GM19463 (cell line): ENCODE data around the gene GRID1.

Experiments
- ATAC-seq: cut with Tn5 transposase; IDR thresholded peaks from one replicate; pipeline ENCODE4 v1.9.1; 2021; ENCODE audit warnings: mild to moderate bottlenecking, moderate library complexity; ENCODE audit not compliant: unreplicated experiment

The GRID1 gene

DNA sequence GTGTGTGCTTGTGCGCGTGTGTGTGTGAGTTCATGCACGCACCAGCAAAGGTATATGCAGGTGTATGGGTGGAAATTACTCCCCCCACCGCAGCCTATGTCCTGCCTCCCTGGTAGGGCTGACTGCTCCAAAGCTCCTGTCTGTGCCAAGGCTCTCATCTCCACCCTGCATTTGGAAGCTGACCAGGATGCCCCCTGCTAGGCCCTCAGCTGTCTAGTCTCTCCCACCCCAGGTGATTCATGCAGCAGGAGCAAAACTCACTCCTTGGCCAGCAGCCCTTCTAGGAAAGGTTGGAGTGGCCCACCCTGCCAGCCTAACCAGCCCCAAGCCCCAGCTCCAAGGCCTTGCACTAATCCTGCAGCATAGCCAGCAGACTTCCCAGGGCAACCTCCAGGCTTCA lies 148.4 kb downstream of the GRID1 start:
- ATAC-seq, result no peak

DNA sequence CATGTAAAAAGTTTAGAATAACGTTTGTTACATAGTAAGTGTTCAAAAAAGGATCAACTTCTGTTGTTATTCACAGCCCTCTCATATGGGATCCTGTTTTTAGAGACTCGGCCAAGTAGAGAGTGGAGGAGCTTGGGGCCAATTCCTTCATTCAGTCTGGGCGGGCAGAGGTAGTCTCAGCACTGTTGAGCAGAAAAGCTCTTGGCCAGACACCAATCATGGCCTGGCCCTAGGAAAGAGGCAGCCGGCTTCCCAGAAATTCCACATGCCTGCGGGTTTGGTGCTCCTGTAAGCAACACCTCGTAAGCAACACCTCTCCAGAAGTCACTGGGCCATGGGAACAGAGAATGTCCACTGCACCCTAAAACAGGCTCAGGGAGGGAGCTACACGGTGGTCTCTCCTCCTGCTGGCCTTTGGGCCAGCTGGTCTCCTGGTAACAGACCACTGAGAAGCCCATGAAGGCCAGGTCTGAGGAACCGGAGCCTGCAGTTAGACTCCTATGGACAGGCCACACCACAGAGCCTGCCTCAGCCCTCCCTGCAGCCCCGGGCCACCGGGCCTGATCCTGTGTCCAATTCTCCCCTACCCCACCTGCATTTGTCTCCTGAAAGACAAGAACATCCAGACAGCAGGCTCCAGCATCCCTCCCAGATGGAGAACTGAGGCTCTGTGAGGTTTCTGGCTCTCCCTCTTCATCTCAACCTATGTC lies 149.1 kb downstream of the GRID1 start:
- ATAC-seq, result no peak

GRCh38 chr10:86216886-86217285 lies 149.7 kb downstream of the GRID1 start:
- no peak for ATAC-seq

GRCh38 chr10:86215712-86216111 lies 150.9 kb downstream of the GRID1 start:
- no peak for ATAC-seq

DNA sequence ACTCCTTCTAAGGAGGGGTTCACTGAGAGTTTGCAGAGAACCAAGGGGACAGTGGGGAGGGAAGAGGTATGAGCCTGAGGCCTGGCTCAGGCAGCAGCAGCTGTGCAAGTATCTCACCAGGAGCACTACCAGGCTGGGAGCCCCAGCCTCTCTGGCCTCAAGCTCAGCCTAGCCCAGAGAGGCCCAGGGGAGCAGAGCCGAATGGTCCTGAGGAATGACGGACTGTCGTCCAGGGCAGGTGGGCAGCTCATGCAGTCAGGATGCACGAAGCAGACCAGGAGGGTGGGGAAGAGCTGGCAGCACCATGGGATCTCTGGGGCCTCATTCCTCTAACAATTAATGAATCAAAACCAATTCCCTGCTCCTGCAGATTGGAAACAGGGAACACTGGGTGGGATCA lies 151.5 kb downstream of the GRID1 start:
- no peak for ATAC-seq

DNA sequence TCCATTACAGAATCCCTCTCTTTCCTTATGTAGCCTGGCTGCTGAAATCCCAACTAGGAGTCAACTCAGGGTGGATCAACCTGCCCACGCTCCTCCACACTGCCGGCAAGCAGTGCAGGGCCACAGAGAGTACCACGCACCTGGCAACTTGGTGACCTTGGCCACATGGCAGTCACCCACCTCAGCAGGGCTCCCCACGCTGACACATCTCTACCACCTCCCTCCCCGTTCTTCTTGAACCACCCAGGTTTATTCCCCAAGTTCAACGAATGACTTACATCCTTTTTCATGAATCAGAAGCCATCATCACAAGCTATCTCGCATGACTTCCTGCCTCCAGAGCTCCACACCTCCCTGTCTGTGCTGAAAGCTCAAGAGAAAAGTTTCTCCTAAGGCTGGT lies 153.4 kb downstream of the GRID1 start:
- no peak for ATAC-seq

DNA sequence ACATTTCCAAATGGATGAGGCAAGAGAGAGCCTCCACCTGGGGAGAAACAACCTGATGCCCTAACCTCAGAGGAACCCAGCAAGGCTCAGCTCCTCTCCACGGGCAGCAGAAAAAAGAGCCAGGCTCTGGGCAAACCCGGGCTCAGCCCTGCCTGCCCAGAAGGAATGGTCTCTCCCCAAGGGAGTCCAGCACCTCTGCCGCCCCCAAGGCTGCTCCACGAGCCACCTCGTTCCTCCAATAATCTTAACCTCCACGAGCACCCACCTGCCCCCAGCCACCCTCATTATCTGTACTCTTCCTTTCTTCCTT lies 154.2 kb downstream of the GRID1 start:
- no peak for ATAC-seq

DNA sequence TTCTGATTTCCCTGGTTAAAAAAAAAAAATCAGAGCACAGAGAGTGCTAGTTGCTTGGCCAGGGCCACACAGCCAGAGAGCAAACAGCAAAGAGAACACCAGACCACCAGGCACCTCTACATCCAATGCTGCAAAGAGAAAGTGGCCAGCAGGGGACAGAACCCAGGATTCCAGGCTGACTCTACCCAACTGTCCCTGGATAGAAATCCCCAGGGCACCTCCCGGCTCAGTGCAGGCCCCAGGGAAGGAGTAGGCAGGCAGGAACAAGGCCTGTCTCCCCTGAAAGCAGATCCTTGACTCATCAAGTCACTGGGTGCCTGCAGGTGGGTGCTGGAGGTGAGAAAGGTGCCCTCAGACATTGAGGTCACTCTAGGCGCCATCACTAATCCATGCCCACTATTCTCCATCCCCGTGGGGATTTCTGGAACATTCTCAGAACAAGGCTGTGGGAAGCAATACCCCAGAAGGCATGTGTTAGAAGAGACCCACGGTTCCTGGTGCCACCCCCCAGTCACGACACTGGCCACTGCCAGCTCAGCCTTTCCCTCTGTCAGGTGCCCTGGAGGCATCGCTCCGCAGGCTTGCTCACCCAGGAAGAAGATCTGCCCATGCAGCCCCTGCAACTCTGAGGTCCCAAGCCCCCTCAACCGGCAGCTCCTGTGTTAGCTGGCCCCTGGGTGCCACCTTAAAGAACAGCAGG lies 154.8 kb downstream of the GRID1 start:
- no peak for ATAC-seq

- no peak for ATAC-seq
Measured at GRCh38 chr10:86210416-86210815, 156.2 kb downstream of the GRID1 start.

- no peak for ATAC-seq
Measured at GRCh38 chr10:86209726-86210125, 156.9 kb downstream of the GRID1 start.

GRCh38 chr10:86207226-86207625 lies 159.4 kb downstream of the GRID1 start:
- no peak for ATAC-seq

DNA sequence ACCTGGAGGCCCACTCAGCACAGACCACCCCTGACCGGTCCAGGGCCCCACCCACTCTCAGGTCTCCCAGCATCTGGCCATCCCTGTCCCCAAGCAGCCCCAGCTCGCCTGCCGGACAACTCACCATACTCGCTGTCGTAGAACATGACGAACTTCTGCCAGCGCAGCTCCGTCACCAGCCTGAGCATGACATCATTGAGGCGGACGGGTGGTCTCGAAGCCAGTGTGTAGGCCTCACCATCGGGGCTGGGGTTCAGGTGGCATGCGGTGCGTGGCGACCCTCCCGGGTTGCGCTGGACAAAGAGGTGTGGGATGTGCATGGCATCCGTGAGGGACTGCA lies 160.4 kb downstream of the GRID1 start:
- ATAC-seq, result no peak

GRCh38 chr10:86205306-86206239 lies 161.0 kb downstream of the GRID1 start:
- no peak for ATAC-seq

DNA sequence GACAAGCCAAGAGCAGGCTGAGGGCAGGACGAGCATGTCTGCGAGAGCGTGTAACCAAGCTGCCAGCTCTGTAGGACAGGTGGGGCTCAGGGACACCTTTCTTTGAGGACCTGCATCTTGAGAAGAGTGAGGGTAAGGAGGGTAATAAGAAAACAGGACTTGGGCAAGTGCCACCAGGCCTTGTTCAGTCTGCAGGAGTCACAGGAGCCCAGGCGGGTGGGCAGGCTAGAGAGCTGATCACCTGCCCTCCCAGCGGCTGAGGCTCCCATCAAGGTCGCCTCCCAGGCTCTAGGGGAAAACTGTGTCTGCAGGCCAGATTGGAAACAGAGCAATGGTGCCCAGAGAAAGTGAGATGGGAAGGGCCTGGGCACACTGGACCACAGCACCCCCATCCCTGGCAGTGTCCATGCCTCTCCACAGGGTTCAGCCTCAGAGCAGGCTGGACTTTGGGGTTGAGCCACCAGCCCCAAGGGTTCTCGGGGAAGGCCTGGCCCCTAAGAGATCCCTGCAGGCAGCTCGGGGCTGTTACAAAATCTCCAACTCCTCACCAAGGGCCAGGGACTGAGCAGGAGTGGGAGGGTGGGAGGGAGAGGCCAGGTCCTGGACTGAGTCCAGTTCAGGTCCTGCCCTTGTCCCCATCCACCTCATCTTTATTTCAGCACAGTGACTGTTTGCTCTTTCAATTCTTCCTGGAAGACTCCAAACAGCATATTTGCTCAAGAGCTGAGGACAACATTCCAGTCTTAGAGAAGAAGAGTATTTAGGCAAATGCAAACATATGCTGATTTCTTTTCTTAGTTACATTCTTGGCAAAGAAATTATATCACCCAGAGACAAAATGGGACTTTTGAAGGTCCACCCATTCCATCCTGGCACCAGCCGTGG lies 161.9 kb downstream of the GRID1 start:
- ATAC-seq, result no peak

DNA sequence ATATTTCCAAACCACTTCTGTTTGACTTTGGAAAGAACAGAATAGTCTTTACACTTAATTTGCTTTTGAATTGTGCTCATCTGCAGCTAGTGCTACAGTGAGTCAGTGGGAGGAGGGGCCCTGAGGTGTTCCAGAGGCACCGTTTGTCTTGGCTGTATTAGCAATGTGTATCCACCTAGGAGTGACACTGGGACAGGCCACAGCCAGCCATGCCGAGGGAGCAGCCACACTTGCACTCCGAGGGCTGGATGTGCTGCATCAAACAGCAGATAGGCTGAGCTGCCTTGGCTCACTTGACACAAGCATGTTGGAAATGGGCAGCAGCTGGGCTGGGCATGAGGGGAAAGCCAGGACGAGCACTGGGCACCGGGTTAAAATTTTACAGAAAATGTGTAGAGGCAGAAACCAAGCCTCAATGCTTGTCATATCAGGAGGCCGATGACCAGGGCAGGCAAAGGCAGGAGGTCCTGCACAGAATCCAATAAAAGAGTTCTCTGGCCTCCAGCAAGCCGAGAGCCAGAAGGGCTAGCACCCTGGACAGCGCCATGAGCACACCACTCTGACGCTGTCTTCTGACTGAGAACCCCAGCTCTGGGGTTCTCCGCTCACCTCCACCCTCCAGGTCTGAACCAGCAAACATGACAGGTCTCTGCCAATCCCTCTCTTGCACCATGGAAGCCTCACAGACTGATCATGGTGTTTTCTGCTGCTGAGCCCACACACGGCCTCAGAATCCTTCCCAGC lies 163.3 kb downstream of the GRID1 start:
- ATAC-seq, result no peak

GRCh38 chr10:86202226-86202735 lies 164.3 kb downstream of the GRID1 start:
- ATAC-seq, result no peak

- ATAC-seq, result no peak
Measured at GRCh38 chr10:86200867-86201266, 165.7 kb downstream of the GRID1 start.

GRCh38 chr10:86200269-86200668 lies 166.3 kb downstream of the GRID1 start:
- no peak for ATAC-seq

- no peak for ATAC-seq
Measured at GRCh38 chr10:86199041-86199440, 167.6 kb downstream of the GRID1 start.

- ATAC-seq, result no peak
Measured at GRCh38 chr10:86198271-86198670, 168.3 kb downstream of the GRID1 start.
